Nephron (organoid): ENCODE results near the gene SLC4A5.
"Not testable (repeated sequence)": the region's sequence is repeated elsewhere in the genome, so short reads cannot be mapped to it uniquely, and the experiment has no call there.

ENCODE experiments used
- H3K27ac Mint-ChIP-seq, 3 experiments: 2 replicates each; pipeline ENCODE4 v1.8.0; 2020; ENCODE audit warnings: mixed read lengths in 3 of 3, mild to moderate bottlenecking in 2 of 3, moderate library complexity in 1 of 3
- H3K27me3 Mint-ChIP-seq: 2 replicates; pipeline ENCODE4 v1.8.0; 2021; ENCODE audit warnings: low read depth, mild to moderate bottlenecking, moderate library complexity, mixed read lengths
- H3K36me3 Mint-ChIP-seq: 2 replicates; pipeline ENCODE4 v1.8.0; 2020; ENCODE audit warnings: low read depth, mixed read lengths
- H3K4me1 Mint-ChIP-seq: 2 replicates; pipeline ENCODE4 v1.8.0; 2020; ENCODE audit warnings: mixed read lengths
- H3K4me3 Mint-ChIP-seq, 3 experiments: 2 replicates each; pipeline ENCODE4 v1.8.0; 2020; ENCODE audit warnings: mild to moderate bottlenecking in 3 of 3, mixed read lengths in 3 of 3, moderate library complexity in 2 of 3
- H3K9me3 Mint-ChIP-seq: 2 replicates; pipeline ENCODE4 v1.8.0; 2020; ENCODE audit warnings: mixed read lengths
- TF ChIP-seq, protein P1 (sequence below), 3 experiments: fragments of 200-600 bp; sonication (generic); IDR thresholded peaks; one replicate each; pipeline ENCODE4 v1.5.0; 2021; ENCODE audit warnings: antibody characterized with exemption in 3 of 3; ENCODE audit not compliant: unreplicated experiment in 3 of 3

The SLC4A5 gene

DNA sequence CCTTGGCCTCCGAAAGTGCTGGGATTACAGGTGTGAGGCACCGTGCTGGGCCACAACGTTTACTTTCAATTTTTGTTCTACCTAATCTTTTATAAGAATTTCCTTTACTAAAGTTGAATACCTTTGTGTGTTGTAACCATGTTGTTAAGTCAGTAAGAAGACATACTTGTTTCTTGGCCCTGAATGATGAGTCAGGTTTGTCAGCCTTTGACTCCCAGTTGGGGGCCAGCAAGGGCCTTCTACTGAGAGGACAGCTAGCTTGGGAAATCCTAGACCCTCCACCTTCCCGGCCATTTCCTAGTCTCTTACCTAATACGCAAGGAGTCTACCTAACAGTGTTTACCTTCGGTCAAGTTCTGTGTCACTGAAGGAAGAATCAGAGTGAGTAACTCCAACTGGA lies 122.1 kb downstream of the SLC4A5 start:
- TF ChIP-seq, protein P1, sequence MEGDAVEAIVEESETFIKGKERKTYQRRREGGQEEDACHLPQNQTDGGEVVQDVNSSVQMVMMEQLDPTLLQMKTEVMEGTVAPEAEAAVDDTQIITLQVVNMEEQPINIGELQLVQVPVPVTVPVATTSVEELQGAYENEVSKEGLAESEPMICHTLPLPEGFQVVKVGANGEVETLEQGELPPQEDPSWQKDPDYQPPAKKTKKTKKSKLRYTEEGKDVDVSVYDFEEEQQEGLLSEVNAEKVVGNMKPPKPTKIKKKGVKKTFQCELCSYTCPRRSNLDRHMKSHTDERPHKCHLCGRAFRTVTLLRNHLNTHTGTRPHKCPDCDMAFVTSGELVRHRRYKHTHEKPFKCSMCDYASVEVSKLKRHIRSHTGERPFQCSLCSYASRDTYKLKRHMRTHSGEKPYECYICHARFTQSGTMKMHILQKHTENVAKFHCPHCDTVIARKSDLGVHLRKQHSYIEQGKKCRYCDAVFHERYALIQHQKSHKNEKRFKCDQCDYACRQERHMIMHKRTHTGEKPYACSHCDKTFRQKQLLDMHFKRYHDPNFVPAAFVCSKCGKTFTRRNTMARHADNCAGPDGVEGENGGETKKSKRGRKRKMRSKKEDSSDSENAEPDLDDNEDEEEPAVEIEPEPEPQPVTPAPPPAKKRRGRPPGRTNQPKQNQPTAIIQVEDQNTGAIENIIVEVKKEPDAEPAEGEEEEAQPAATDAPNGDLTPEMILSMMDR (IDR thresholded peaks at IDR 0.05; ENCODE audit: unreplicated experiment in 3 of 3), result no peak
- Mint-ChIP-seq H3K4me1 (peaks cover under 1% of the 10 kb centered on the region), H3K9me3 (no peaks in the 10 kb centered on the region), H3K27me3 (no peaks in the 10 kb centered on the region), H3K36me3 (peaks cover 10% of the 10 kb centered on the region), H3K27ac (no peak overlapping the region), H3K4me3 (no peak overlapping the region)

DNA sequence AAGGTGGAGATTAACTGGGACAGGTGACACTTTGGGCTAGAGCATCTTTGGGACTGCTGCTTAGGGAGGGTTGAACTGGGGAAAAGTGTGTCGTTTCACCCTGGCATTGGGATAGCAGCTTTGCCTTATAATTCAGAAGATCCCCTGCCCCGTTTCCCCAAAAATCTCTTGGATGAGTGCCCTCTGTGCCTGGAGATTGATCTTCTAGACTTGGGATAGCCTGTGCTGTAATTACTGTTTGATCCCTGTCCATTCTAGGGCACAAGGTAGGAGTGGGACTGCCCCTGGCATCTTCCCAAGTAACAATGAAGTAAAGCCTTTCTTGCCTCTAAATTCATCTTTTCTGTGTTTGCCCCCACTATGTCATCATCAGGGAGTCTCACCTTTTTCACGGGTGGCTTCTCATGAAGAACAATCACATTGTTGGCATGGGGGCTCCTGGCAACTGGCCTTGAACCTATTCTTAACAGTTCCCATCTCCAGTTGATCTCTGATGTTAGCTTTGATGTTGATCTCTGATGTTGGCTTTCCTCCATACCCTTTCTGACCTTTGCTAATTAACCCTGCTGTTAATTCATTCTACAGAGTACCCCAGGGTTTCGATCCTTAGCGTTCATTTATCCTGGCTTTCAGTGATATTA lies 123.2 kb downstream of the SLC4A5 start:
- Mint-ChIP-seq H3K27ac (no peak overlapping the region), H3K36me3 (peaks cover 13% of the 10 kb centered on the region), H3K4me1 (no peaks in the 10 kb centered on the region), H3K9me3 (no peaks in the 10 kb centered on the region), H3K4me3 (no peak overlapping the region), H3K27me3 (no peaks in the 10 kb centered on the region)
- TF ChIP-seq, protein P1 (IDR thresholded peaks at IDR 0.05; ENCODE audit: unreplicated experiment in 3 of 3), result no peak

DNA sequence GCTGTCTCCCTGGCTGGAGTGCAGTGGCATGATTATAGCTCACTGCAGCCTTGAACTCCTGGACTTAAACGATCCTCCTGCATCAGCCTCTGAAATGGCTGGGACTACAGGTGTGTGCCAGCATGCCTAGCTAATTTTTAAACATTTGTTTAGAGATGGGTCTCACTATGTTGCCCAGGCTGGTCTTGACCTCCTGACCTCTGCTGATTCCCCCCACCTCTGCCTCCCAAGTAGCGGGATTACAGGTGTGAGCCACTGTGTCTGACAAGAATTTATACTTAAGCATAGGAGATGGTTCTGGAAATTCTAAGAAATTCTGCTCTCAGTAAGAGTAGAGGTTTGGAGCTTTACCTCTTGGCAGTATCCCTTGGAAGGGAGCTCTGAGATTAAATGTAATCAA lies 126.6 kb downstream of the SLC4A5 start:
- Mint-ChIP-seq H3K27ac (no peak overlapping the region), H3K27me3 (no peaks in the 10 kb centered on the region), H3K4me1 (no peaks in the 10 kb centered on the region), H3K9me3 (no peaks in the 10 kb centered on the region), H3K36me3 (peaks cover 17% of the 10 kb centered on the region), H3K4me3 (no peak overlapping the region)
- TF ChIP-seq, protein P1 (IDR thresholded peaks at IDR 0.05; ENCODE audit: unreplicated experiment in 3 of 3), result no peak

DNA sequence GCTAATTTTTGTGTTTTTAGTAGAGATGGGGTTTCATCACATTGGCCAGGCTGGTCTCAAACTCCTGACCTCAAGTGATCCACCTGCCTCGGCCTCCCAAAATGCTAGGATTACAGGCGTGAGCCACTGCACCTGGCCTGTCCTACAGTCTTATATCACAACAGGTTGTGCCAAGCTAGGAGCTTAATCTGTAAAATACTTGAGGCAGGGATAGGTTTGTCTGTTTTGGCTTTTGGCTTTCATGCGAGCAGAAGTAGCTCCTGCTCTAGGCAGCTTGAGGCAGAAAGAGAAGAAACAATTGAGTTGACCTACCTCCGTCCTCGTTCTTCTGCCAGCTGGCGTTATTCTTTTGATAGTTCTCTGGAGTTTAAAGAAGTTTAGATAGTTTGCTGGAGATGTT lies 127.4 kb downstream of the SLC4A5 start:
- not testable (repeated sequence) for H3K4me3 Mint-ChIP-seq, H3K4me1 Mint-ChIP-seq, H3K9me3 Mint-ChIP-seq, H3K27ac Mint-ChIP-seq, H3K27me3 Mint-ChIP-seq
- H3K36me3 Mint-ChIP-seq, result peaks cover 17% of the 10 kb centered on the region

DNA sequence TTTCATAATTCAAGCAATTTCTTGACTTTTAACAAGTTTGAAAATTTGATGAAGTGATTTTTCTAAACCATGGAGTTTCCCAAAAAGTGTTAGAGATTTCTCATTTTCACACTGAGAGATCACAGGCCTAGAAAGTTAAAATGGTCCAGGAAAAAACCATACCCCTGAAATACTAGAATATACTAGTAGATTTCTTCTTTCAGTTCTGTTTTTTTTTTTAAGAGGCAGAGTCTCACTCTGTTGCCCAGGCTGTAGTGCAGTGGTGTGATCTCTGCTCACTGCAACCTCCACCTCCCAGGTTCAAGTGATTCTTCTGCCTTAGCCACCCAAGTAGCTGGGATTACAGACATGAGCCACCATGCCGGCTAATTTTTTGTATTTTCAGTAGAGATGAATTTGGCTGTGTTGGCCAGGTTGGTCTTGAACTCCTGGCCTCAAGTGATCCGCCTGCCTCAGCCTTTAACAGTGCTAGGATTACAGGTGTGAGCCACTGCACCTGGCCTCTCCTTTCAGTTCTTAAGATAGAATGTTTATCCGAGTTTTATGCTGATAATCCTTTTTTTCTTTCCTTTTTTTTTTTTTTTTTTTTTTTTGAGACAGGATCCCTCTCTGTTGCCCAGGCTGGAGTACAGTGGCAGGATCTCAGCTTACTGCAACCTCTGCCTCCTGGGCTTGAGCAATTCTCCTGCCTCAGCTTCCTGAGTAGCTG lies 130.4 kb downstream of the SLC4A5 start:
- Mint-ChIP-seq H3K27ac (no peak overlapping the region), H3K27me3 (no peaks in the 10 kb centered on the region), H3K9me3 (no peaks in the 10 kb centered on the region), H3K36me3 (peaks cover 25% of the 10 kb centered on the region), H3K4me3 (no peak overlapping the region), H3K4me1 (no peaks in the 10 kb centered on the region)
- TF ChIP-seq, protein P1 (IDR thresholded peaks at IDR 0.05; ENCODE audit: unreplicated experiment in 3 of 3), result no peak

DNA sequence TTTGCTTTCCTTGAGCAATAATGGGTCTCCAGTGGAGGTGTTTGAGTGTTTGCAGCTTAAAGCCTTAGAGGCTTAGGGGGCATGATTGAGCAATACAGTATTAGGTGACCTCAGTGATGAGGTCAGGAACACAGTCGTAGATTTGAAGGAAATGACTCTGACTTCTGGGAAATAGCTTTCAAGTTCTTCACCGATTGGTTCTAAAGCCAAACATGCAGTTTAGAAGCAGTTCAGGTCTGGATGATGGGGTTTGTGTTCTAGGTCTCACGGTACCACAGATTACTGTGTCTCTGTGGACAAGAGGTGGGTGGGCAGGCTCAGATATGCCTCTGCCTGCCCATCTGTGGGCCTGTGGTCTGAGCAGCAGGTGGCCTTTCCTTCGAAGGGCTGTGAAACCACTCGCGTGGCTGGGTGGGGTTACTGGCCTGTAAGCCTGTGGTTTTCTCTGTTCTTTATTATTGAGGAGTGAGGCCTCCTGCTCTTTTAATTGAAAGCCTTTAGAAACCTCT lies 137.0 kb downstream of the SLC4A5 start:
- H3K9me3 Mint-ChIP-seq, result no peaks in the 10 kb centered on the region
- peaks cover 15% of the 10 kb centered on the region for H3K36me3 Mint-ChIP-seq
- H3K27me3 Mint-ChIP-seq, result no peaks in the 10 kb centered on the region
- TF ChIP-seq, protein P1 (IDR thresholded peaks at IDR 0.05; ENCODE audit: unreplicated experiment in 3 of 3), result no peak
- no peak overlapping the region for H3K27ac Mint-ChIP-seq
- H3K4me1 Mint-ChIP-seq, result peaks cover 8% of the 10 kb centered on the region
- no peak overlapping the region for H3K4me3 Mint-ChIP-seq
